ENCODE measurements around the gene TENM3.

DNA sequence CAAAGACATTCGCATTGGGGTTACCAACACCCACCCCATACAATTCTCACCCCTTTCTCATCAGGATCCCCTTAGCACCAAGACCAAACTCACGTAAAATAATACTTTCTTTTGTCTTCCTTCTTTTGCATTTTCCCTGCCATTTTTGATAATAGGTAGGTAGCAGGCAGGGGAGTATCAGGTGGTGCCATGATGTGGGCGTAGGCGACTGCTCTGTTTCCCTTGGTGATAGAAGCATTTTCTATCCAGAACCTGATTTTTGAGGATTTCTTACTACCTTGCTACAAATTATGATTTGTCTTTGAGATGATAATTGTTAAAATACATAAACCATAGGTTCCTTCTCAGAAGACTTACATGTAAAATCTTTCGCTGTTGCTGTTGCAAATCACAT lies 523.7 kb downstream of the TENM3 start:
- TF ChIP-seq CTCF (IDR thresholded peaks at IDR 0.05) (no peak), ZFX (IDR thresholded peaks at IDR 0.05; ENCODE audit: borderline replicate concordance) (no peak)
